ENCODE measurements around the gene SPTBN5. TPM values are rescaled to one million over a fixed set of nuclear protein-coding genes. Genes with fewer than 3 reads are reported as not detected.
A peak's percentile ranks its signal among the peaks of the same experiment; 100 is the strongest.

The SPTBN5 gene
- total RNA-seq, 1 donor from 2014 or later: 0.32 TPM

DNA sequence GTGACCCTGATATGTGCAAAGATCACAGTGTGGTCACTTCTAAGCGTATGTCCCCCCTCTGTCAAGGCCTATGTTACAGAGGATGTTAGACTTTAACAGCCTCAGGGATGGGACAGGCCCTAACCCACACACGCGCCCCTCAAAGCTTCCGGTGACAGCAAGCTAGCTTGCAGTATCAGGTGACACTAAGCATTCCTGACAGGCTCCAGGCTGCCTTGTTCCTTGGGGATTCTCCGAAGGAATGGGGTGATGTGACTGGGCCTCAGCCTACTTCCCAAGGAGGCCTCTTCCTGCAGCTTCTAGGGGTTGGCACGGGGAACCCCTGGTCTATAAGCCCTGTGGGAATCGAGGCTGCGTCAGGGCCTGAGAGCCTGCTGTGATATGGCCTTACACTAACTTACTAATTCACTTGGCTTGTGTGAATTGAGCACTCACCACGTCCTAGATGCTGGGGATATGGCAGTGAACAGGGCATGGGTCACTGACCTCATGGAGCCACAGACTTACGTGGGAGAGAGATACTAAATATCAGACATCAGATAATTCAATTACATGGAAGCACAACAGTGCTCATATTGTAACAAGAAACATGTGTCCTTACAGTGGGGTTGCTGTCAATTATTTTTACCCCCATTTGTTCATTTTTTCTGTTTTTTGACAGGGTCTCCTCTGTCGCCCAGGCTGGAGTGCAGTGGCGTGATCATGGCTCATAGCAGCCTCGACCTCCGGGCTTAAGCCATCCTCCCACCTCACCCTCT lies 11.4 kb upstream of the SPTBN5 start:
- DNase-seq: no peak
- Mint-ChIP-seq H3K27ac (ENCODE audit: unreplicated experiment) (no peak overlapping the region), H3K4me3 (ENCODE audit: unreplicated experiment) (peak overlapping the region; percentile 11), H3K27me3 (ENCODE audit: unreplicated experiment) (peaks cover 2% of the 10 kb centered on the region), H3K36me3 (ENCODE audit: unreplicated experiment) (peaks cover 5% of the 10 kb centered on the region), H3K4me1 (ENCODE audit: low read depth, unreplicated experiment) (peaks cover 12% of the 10 kb centered on the region), H3K9me3 (ENCODE audit: unreplicated experiment) (peaks cover 2% of the 10 kb centered on the region)
- TF ChIP-seq, protein P1, sequence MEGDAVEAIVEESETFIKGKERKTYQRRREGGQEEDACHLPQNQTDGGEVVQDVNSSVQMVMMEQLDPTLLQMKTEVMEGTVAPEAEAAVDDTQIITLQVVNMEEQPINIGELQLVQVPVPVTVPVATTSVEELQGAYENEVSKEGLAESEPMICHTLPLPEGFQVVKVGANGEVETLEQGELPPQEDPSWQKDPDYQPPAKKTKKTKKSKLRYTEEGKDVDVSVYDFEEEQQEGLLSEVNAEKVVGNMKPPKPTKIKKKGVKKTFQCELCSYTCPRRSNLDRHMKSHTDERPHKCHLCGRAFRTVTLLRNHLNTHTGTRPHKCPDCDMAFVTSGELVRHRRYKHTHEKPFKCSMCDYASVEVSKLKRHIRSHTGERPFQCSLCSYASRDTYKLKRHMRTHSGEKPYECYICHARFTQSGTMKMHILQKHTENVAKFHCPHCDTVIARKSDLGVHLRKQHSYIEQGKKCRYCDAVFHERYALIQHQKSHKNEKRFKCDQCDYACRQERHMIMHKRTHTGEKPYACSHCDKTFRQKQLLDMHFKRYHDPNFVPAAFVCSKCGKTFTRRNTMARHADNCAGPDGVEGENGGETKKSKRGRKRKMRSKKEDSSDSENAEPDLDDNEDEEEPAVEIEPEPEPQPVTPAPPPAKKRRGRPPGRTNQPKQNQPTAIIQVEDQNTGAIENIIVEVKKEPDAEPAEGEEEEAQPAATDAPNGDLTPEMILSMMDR (IDR thresholded peaks at IDR 0.05; ENCODE audit: partially characterized antibody, unreplicated experiment): no peak

- H3K4me1 Mint-ChIP-seq (ENCODE audit: low read depth, unreplicated experiment): peaks cover 15% of the 10 kb centered on the region
- H3K27ac Mint-ChIP-seq (ENCODE audit: unreplicated experiment): peak overlapping the region; percentile 12
- TF ChIP-seq, protein P1 (IDR thresholded peaks at IDR 0.05; ENCODE audit: partially characterized antibody, unreplicated experiment): peak; percentile 91
- peaks cover 2% of the 10 kb centered on the region for H3K27me3 Mint-ChIP-seq (ENCODE audit: unreplicated experiment)
- no peak overlapping the region for H3K4me3 Mint-ChIP-seq (ENCODE audit: unreplicated experiment)
- DNase-seq: peak; percentile 82
- peaks cover 2% of the 10 kb centered on the region for H3K9me3 Mint-ChIP-seq (ENCODE audit: unreplicated experiment)
- H3K36me3 Mint-ChIP-seq (ENCODE audit: unreplicated experiment): peaks cover 5% of the 10 kb centered on the region
Measured at GRCh38 chr15:41904541-41905005, 10.7 kb upstream of the SPTBN5 start.

DNA sequence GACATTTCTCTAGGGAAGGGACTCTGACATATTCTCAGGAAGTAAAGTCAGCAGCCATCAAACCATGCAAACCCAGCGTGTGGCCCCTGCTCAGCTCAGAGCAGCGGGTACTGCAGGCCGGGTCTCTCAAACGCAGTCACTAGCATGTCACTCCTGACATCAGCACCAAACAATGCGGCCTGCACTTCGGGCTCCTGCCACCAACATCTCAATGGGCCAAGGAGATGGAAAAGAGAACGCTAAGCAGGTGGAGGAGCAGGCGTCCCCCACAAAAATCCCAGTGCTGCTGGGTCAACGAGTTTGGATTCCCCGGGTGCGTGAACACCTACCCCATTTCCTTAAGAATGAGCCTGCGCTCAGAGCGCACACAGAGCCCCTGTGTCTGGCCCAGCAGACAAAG lies 9.9 kb upstream of the SPTBN5 start:
- TF ChIP-seq, protein P1 (IDR thresholded peaks at IDR 0.05; ENCODE audit: partially characterized antibody, unreplicated experiment): no peak
- H3K36me3 Mint-ChIP-seq (ENCODE audit: unreplicated experiment): peaks cover 5% of the 10 kb centered on the region
- H3K27me3 Mint-ChIP-seq (ENCODE audit: unreplicated experiment): peaks cover 2% of the 10 kb centered on the region
- H3K27ac Mint-ChIP-seq (ENCODE audit: unreplicated experiment): no peak overlapping the region
- H3K4me3 Mint-ChIP-seq (ENCODE audit: unreplicated experiment): no peak overlapping the region
- no peak for DNase-seq
- H3K9me3 Mint-ChIP-seq (ENCODE audit: unreplicated experiment): peaks cover 4% of the 10 kb centered on the region
- peaks cover 18% of the 10 kb centered on the region for H3K4me1 Mint-ChIP-seq (ENCODE audit: low read depth, unreplicated experiment)

- H3K4me1 Mint-ChIP-seq (ENCODE audit: low read depth, unreplicated experiment): peaks cover 27% of the 10 kb centered on the region
- DNase-seq: no peak
- H3K27me3 Mint-ChIP-seq (ENCODE audit: unreplicated experiment): peaks cover 4% of the 10 kb centered on the region
- no peak overlapping the region for H3K27ac Mint-ChIP-seq (ENCODE audit: unreplicated experiment)
- TF ChIP-seq, protein P1 (IDR thresholded peaks at IDR 0.05; ENCODE audit: partially characterized antibody, unreplicated experiment): no peak
- peaks cover 4% of the 10 kb centered on the region for H3K9me3 Mint-ChIP-seq (ENCODE audit: unreplicated experiment)
- H3K36me3 Mint-ChIP-seq (ENCODE audit: unreplicated experiment): peaks cover 5% of the 10 kb centered on the region
- no peak overlapping the region for H3K4me3 Mint-ChIP-seq (ENCODE audit: unreplicated experiment)
Measured at GRCh38 chr15:41901431-41901830, 7.6 kb upstream of the SPTBN5 start.
